ENCODE measurements around the gene TOR2A. TPM values are rescaled to one million over a fixed set of nuclear protein-coding genes. Genes with fewer than 3 reads are reported as not detected.

The TOR2A gene
- total RNA-seq, 1 donor from 2014 or later, result 17.3 TPM

DNA sequence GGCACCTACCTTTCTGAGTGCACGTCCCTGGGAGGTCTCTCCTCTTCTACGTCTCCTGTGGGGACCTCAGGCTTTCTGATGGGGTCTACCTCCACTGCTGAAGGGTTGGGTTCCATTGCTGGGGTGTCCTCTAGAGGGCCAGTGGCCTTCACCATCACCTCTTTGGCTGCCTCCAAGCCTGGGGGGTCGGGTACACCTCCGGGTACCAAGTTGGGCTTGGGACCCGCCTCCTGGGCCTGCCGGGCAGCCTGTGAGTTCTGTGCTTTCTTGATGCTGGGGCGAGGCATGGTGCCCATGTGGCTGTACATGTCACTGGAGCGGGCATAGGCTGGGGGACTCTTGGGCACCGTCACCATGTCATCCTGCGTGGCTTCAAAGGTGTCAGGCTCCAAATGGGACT, 38.9 kb upstream of the TOR2A start:
- no peak overlapping the region for H3K27ac Mint-ChIP-seq
- H3K36me3 Mint-ChIP-seq, result no peaks in the 10 kb centered on the region
- no peaks in the 10 kb centered on the region for H3K27me3 Mint-ChIP-seq (ENCODE audit: low read depth)
- peaks cover 19% of the 10 kb centered on the region for H3K4me1 Mint-ChIP-seq
- no peak for DNase-seq (ENCODE audit: low spot score in 2 of 2, unreplicated experiment in 2 of 2)
- H3K9me3 Mint-ChIP-seq, result no peaks in the 10 kb centered on the region
- TF ChIP-seq, protein P1, sequence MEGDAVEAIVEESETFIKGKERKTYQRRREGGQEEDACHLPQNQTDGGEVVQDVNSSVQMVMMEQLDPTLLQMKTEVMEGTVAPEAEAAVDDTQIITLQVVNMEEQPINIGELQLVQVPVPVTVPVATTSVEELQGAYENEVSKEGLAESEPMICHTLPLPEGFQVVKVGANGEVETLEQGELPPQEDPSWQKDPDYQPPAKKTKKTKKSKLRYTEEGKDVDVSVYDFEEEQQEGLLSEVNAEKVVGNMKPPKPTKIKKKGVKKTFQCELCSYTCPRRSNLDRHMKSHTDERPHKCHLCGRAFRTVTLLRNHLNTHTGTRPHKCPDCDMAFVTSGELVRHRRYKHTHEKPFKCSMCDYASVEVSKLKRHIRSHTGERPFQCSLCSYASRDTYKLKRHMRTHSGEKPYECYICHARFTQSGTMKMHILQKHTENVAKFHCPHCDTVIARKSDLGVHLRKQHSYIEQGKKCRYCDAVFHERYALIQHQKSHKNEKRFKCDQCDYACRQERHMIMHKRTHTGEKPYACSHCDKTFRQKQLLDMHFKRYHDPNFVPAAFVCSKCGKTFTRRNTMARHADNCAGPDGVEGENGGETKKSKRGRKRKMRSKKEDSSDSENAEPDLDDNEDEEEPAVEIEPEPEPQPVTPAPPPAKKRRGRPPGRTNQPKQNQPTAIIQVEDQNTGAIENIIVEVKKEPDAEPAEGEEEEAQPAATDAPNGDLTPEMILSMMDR (IDR thresholded peaks at IDR 0.05; ENCODE audit: unreplicated experiment), result no peak
- H3K4me3 Mint-ChIP-seq, result no peak overlapping the region

DNA sequence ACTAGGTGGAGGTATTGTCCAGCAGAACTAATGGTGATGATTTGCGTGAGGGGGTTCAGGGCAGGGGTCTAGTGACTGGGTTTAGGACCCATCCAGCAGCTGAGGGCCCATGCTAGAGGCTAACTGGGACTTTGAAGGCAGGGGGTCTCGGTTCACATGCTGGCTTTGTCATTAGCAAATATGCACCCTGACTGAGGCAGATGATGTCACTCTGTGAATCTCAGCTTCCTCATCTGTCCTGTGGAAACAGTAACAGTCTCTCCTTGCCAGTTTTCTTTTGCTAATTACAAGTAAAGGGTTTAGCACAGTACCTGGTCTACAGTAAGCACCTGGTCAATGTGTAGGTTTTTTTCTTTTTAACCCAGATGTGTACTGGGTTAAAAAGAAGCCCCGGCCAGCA, 38.2 kb upstream of the TOR2A start:
- peaks cover 26% of the 10 kb centered on the region for H3K4me1 Mint-ChIP-seq
- no peaks in the 10 kb centered on the region for H3K27me3 Mint-ChIP-seq (ENCODE audit: low read depth)
- no peak overlapping the region for H3K27ac Mint-ChIP-seq
- H3K4me3 Mint-ChIP-seq, result no peak overlapping the region
- TF ChIP-seq, protein P1 (IDR thresholded peaks at IDR 0.05; ENCODE audit: unreplicated experiment), result no peak
- H3K36me3 Mint-ChIP-seq, result no peaks in the 10 kb centered on the region
- no peaks in the 10 kb centered on the region for H3K9me3 Mint-ChIP-seq
- no peak for DNase-seq (ENCODE audit: low spot score in 2 of 2, unreplicated experiment in 2 of 2)

DNA sequence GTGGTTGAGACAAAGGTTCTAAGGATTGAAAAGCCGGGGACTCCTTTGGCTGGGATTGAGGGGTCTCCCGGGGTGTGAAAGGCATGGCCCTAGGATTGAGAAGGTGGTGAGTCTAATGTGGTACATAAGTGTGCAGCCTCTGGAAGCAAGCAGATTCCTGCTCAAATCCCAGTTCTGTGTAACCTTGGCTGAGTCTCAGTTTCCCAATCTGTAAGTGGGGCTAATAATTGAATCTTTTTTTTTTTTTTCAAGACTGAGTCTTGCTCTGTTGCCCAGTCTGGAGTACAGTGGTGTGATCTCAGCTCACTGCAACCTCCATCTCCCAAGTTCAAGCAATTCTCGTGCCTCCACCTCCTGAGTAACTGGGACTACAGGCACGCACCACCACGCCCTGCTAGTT, 37.5 kb upstream of the TOR2A start:
- H3K9me3 Mint-ChIP-seq, result no peaks in the 10 kb centered on the region
- H3K27ac Mint-ChIP-seq, result no peak overlapping the region
- H3K27me3 Mint-ChIP-seq (ENCODE audit: low read depth), result no peaks in the 10 kb centered on the region
- H3K4me3 Mint-ChIP-seq, result no peak overlapping the region
- TF ChIP-seq, protein P1 (IDR thresholded peaks at IDR 0.05; ENCODE audit: unreplicated experiment), result no peak
- peaks cover 31% of the 10 kb centered on the region for H3K4me1 Mint-ChIP-seq
- no peaks in the 10 kb centered on the region for H3K36me3 Mint-ChIP-seq
- no peak for DNase-seq (ENCODE audit: low spot score in 2 of 2, unreplicated experiment in 2 of 2)

DNA sequence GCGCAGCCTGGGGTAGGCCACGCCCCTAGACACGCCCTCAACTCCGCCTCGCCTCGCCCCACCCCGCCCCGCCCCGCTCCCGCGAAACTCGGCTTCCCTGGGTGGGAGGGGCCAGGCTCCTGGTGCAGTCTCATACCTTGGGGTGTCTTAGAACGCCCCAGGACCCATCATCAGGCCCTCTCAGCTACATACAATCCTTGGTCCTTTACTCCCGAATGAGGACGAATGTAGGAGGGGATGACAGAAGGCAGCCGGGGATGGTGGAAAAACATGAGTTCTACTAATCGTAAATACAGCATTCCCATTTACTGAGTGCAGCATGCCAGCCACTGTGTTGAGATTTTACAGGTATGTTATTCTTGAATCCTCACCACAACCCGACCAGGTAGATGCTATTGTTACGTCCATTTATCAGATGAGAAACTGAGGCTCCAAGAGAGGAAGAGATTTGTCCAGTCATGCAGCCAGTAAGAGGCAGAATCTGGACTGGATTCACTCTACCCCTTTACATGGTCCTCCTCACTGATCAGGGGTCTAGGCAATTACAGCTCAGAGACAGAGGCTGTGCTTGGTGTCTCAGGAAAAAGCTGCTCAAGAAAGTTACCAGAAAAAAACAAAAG, 36.6 kb upstream of the TOR2A start:
- Mint-ChIP-seq H3K4me1 (peaks cover 39% of the 10 kb centered on the region), H3K27ac (peak overlapping the region; percentile 77), H3K9me3 (no peaks in the 10 kb centered on the region), H3K36me3 (no peaks in the 10 kb centered on the region), H3K4me3 (peak overlapping the region; percentile 80), H3K27me3 (ENCODE audit: low read depth) (no peaks in the 10 kb centered on the region)
- TF ChIP-seq, protein P1 (IDR thresholded peaks at IDR 0.05; ENCODE audit: unreplicated experiment), result no peak
- DNase-seq (ENCODE audit: low spot score in 2 of 2, unreplicated experiment in 2 of 2), result no peak

DNA sequence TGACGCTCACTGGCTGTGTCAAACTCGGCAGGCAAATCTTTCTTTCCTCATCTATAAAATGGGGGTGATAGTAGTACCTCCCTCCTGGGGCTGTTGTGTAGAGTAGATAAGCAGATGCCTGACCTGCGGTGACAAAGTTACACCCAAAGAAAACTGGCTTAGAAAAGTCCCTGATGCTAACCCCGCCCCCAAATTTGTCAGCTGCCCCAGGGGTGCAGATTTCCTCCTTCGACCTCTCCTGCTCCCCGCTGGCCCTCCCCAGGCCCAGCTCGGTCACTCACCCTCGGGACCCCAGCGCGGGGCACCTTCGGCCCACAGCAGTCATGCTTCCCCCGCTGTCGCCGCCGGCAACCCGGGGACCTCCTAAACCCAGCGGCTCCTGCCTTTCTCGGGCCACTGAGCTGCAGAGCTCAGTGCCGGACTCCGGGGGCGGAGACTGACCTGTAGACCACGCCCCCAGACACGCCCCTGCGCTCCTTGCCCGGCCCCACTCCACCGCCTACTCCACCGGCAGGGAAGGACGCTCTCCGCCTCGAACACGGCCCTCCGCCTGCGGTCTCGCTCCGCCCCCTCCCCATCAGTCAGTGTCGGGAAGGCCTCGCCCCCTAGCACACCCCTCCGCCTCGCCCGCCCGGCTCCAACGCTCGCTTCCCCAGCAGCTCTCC, 35.9 kb upstream of the TOR2A start:
- peak overlapping the region; percentile 77 for H3K27ac Mint-ChIP-seq
- H3K9me3 Mint-ChIP-seq, result no peaks in the 10 kb centered on the region
- peaks cover 39% of the 10 kb centered on the region for H3K4me1 Mint-ChIP-seq
- H3K4me3 Mint-ChIP-seq, result peak overlapping the region; percentile 80
- H3K36me3 Mint-ChIP-seq, result no peaks in the 10 kb centered on the region
- DNase-seq (ENCODE audit: low spot score in 2 of 2, unreplicated experiment in 2 of 2), result peak; percentile 99
- H3K27me3 Mint-ChIP-seq (ENCODE audit: low read depth), result no peaks in the 10 kb centered on the region
- TF ChIP-seq, protein P1 (IDR thresholded peaks at IDR 0.05; ENCODE audit: unreplicated experiment), result no peak

Data from mesothelial cell of epicardium (in vitro differentiated cells).